Naive thymus-derived CD4-positive, alpha-beta T cell (primary cell): ENCODE data around the gene NAALADL2. TPM values are rescaled to one million over a fixed set of nuclear protein-coding genes. Genes with fewer than 3 reads are reported as not detected.

ENCODE experiments used
- ATAC-seq: fragments of 150-1000 bp; cut with Tn5 transposase; 2 replicates; pipeline ENCODE4 v1.10.0; 2021; ENCODE audit warnings: mild to moderate bottlenecking, moderate library complexity
- CTCF ChIA-PET: fragments of 350-600 bp; sonication (Branson Sonifier 250); formaldehyde crosslinking; loops from one replicate; lab custom pipeline; 2021; ENCODE audit warnings: antibody characterized with exemption; lab: Charles Lee
- POLR2A ChIA-PET: fragments of 350-600 bp; sonication (Branson Sonifier 250); formaldehyde crosslinking; loops from one replicate; lab custom pipeline; 2021; ENCODE audit warnings: antibody characterized with exemption, inconsistent platforms; lab: Charles Lee
- DNase-seq, 9 donors: peaks; one replicate each; pipeline versions ENCODE4 v3.0.0 to v3.0.0-alpha.2; 2020 to 2022; ENCODE audit warnings: mixed read lengths in 1 of 9
- H3K27ac ChIP-seq: one replicate; pipeline ENCODE4 v1.7.0; 2013; ENCODE audit warnings: mild to moderate bottlenecking, low read depth, low read length, moderate library complexity
- H3K27me3 ChIP-seq, 2 donors: one replicate each; pipeline ENCODE4 v1.7.0; 2013; ENCODE audit warnings: low read length in 2 of 2, mild to moderate bottlenecking in 2 of 2, moderate library complexity in 2 of 2; ENCODE audit not compliant: control insufficient read depth in 2 of 2, insufficient read depth in 2 of 2
- H3K36me3 ChIP-seq, 3 experiments: 1 replicate in 2 of 3; 2 replicates in 1 of 3; pipeline ENCODE4 v1.7.0; 2013; ENCODE audit warnings: low read length in 3 of 3, mild to moderate bottlenecking in 3 of 3, moderate library complexity in 1 of 3; ENCODE audit not compliant: insufficient read depth in 3 of 3, control insufficient read depth in 2 of 3
- H3K4me1 ChIP-seq, 2 donors: one replicate each; pipeline ENCODE4 v1.7.0; 2013; ENCODE audit warnings: low read length in 2 of 2, mild to moderate bottlenecking in 2 of 2, moderate library complexity in 1 of 2; ENCODE audit not compliant: control insufficient read depth in 2 of 2, insufficient read depth in 2 of 2
- H3K4me3 ChIP-seq: 2 replicates; pipeline ENCODE4 v1.7.0; 2013; ENCODE audit warnings: mild to moderate bottlenecking, low read length
- H3K9me3 ChIP-seq, 3 experiments: 1 replicate in 2 of 3; 2 replicates in 1 of 3; pipeline ENCODE4 v1.7.0; 2013; ENCODE audit warnings: low read length in 3 of 3; ENCODE audit not compliant: control insufficient read depth in 2 of 3
- H3K27ac Mint-ChIP-seq, 9 donors: one replicate each; pipeline ENCODE4 v1.8.0; 2020 to 2022; ENCODE audit warnings: mixed read lengths in 9 of 9, mild to moderate bottlenecking in 8 of 9, moderate library complexity in 5 of 9, inconsistent platforms in 2 of 9
- H3K27me3 Mint-ChIP-seq, 5 donors: one replicate each; pipeline ENCODE4 v1.8.0; 2021 to 2022; ENCODE audit warnings: mixed read lengths in 5 of 5, mild to moderate bottlenecking in 1 of 5
- H3K36me3 Mint-ChIP-seq, 5 donors: one replicate each; pipeline ENCODE4 v1.8.0; 2020 to 2022; ENCODE audit warnings: mixed read lengths in 5 of 5, mild to moderate bottlenecking in 3 of 5, inconsistent platforms in 1 of 5
- H3K4me1 Mint-ChIP-seq, 7 donors: one replicate each; pipeline ENCODE4 v1.8.0; 2020 to 2022; ENCODE audit warnings: mixed read lengths in 7 of 7, mild to moderate bottlenecking in 3 of 7, inconsistent platforms in 1 of 7
- H3K4me3 Mint-ChIP-seq, 10 donors: one replicate each; pipeline ENCODE4 v1.8.0; 2020 to 2022; ENCODE audit warnings: mild to moderate bottlenecking in 10 of 10, mixed read lengths in 10 of 10, moderate library complexity in 6 of 10, inconsistent platforms in 2 of 10
- H3K9me3 Mint-ChIP-seq, 11 donors: one replicate each; pipeline ENCODE4 v1.8.0; 2020 to 2022; ENCODE audit warnings: mixed read lengths in 11 of 11, mild to moderate bottlenecking in 4 of 11, inconsistent platforms in 1 of 11, moderate library complexity in 1 of 11
- intact Hi-C, 2 donors: fragments of 100-400 bp; cut with micrococcal nuclease; formaldehyde crosslinking; loops; one replicate each; pipeline ENCODE4 v1.15.1; 2023
- polyA plus RNA-seq, 2 donors: library from polyadenylated mRNA; unstranded; fragments of 300-500 nt; fragmentation: Illumina TruSeq; gene quantifications; one replicate each; pipeline ENCODE4 v1.2.3, GENCODE V29; 2021
- total RNA-seq, 6 experiments: library from RNA in 5 of 6; stranded (reverse) in 5 of 6; gene quantifications; 1 replicate in 5 of 6; 2 replicates in 1 of 6; pipeline ENCODE4 v1.2.3 and lab custom pipeline; 2021 to 2026

Gene NAALADL2
- total and polyA plus RNA-seq, 7 experiments from 2014 or later = 0.76 to 1.4 TPM; not detected in 5

DNA sequence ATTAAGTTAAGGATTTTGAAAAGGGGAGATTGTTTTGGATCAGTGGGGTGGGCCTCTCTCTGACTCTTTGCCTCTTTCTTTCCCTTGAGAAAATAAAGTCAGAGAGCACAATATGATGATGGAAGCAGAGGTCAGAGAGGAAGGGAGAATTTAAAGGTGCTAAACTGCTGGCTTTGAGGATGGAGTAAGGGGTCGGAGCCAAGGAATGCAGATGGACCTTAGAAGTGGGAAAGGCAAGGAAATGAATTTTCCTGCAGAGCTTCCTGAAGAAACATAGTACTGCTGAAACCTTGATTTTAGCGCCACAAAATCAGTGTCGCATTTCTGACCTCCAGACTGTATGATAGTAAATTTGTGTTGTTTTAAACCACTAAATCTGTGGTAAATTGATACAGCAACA is 317.4 kb downstream of the NAALADL2 start:
- Mint-ChIP-seq H3K4me3 (no peak overlapping the region), H3K36me3 (no peaks in the 10 kb centered on the region), H3K9me3 (peaks cover 0 to 4% (median 0%) of the 10 kb centered on the region in 11 donors), H3K27me3 (no peaks in the 10 kb centered on the region), H3K27ac (no peak overlapping the region), H3K4me1 (no peaks in the 10 kb centered on the region)
- no peaks in the 10 kb centered on the region for H3K36me3 ChIP-seq
- no peaks in the 10 kb centered on the region for H3K4me1 ChIP-seq
- ChIA-PET CTCF (no interaction called here), POLR2A (no interaction called here)
- no peak for DNase-seq
- H3K27me3 ChIP-seq = no peaks in the 10 kb centered on the region
- intact Hi-C loops = no loop called here
- no peaks in the 10 kb centered on the region for H3K9me3 ChIP-seq
- no peak for ATAC-seq
- no peak overlapping the region for H3K4me3 ChIP-seq
- H3K27ac ChIP-seq = no peak overlapping the region

DNA sequence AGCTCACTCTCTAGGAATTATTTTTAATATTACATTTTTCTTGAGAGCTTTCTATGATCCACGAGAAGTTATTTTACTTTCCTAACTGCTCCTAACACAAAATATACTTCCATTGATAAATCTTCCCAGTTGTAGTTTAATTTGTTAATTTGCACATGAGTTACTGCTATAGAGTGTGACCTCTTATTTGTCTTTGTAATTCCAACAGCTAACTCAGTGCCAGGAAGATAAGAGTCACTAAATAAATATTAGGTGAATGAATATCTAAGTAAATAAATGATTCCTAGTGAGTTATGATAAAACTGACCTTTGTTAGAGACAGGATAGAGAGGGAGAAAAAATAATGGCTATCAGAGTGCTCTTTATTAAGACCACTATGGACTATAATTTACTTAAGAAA is 319.9 kb downstream of the NAALADL2 start:
- H3K4me1 ChIP-seq = no peaks in the 10 kb centered on the region
- Mint-ChIP-seq H3K4me1 (no peaks in the 10 kb centered on the region), H3K27ac (no peak overlapping the region), H3K27me3 (no peaks in the 10 kb centered on the region), H3K4me3 (no peak overlapping the region), H3K9me3 (peaks cover 0 to 2% (median 0%) of the 10 kb centered on the region in 11 donors), H3K36me3 (no peaks in the 10 kb centered on the region)
- no peak overlapping the region for H3K27ac ChIP-seq
- CTCF ChIA-PET = no interaction called here
- H3K9me3 ChIP-seq = no peaks in the 10 kb centered on the region
- H3K27me3 ChIP-seq = no peaks in the 10 kb centered on the region
- intact Hi-C loops = no loop called here
- ATAC-seq = no peak
- DNase-seq = no peak
- no peak overlapping the region for H3K4me3 ChIP-seq
- POLR2A ChIA-PET = no interaction called here
- H3K36me3 ChIP-seq = no peaks in the 10 kb centered on the region

DNA sequence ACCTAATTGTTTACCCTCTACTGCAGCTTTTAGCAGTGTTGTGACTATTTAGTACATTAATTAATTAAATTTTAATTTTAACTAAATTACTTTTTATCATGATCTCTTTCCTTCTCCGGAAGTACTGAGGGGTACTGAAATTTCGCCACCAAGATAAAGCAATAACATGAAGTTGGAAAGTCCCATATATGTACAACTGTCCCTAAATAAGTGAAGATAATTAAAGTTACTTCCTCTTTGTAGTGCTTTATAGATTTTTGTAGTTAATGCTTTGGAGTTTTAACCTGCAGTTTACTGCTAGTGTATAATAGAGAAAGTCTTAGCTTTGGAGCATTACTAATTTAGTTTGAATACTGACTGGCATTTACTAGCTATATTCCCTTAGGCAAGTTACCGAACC is 325.3 kb downstream of the NAALADL2 start:
- intact Hi-C loops = no loop called here
- Histone ChIP-seq H3K27ac (no peak overlapping the region), H3K4me3 (no peak overlapping the region), H3K9me3 (no peaks in the 10 kb centered on the region), H3K36me3 (no peaks in the 10 kb centered on the region), H3K4me1 (no peaks in the 10 kb centered on the region), H3K27me3 (no peaks in the 10 kb centered on the region)
- H3K9me3 Mint-ChIP-seq = peaks cover 0 to 6% (median 0%) of the 10 kb centered on the region in 11 donors
- H3K4me3 Mint-ChIP-seq = no peak overlapping the region
- ChIA-PET POLR2A (no interaction called here), CTCF (no interaction called here)
- H3K27me3 Mint-ChIP-seq = no peaks in the 10 kb centered on the region
- no peak overlapping the region for H3K27ac Mint-ChIP-seq
- ATAC-seq (no peak), DNase-seq (no peak)
- no peaks in the 10 kb centered on the region for H3K4me1 Mint-ChIP-seq
- no peaks in the 10 kb centered on the region for H3K36me3 Mint-ChIP-seq

DNA sequence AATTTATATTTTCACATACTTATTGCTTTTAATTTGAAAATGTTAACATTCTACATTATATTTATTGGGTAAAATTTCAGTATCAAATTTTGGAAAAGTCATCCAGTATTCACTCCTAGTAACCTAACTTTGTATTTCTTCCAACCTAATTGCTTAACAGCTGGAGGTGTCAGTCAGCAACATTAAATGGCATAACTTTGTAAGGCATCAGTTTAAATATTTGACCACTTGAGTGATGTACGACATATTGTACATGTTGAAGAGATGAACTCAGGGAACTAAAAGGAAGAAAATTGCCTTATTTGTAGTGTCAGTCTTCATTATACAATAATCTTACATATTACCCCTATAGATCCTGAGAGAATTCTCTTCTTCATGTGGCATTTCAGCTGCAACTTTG is 326.8 kb downstream of the NAALADL2 start:
- POLR2A ChIA-PET = no interaction called here
- Histone ChIP-seq H3K27ac (no peak overlapping the region), H3K4me3 (no peak overlapping the region), H3K4me1 (no peaks in the 10 kb centered on the region), H3K9me3 (no peaks in the 10 kb centered on the region), H3K36me3 (no peaks in the 10 kb centered on the region), H3K27me3 (no peaks in the 10 kb centered on the region)
- intact Hi-C loops = no loop called here
- CTCF ChIA-PET = no interaction called here
- Mint-ChIP-seq H3K36me3 (no peaks in the 10 kb centered on the region), H3K27ac (no peak overlapping the region), H3K4me3 (no peak overlapping the region), H3K4me1 (no peaks in the 10 kb centered on the region), H3K27me3 (no peaks in the 10 kb centered on the region), H3K9me3 (peaks cover 0 to 13% (median 0%) of the 10 kb centered on the region in 11 donors)
- DNase-seq = no peak
- ATAC-seq = no peak

DNA sequence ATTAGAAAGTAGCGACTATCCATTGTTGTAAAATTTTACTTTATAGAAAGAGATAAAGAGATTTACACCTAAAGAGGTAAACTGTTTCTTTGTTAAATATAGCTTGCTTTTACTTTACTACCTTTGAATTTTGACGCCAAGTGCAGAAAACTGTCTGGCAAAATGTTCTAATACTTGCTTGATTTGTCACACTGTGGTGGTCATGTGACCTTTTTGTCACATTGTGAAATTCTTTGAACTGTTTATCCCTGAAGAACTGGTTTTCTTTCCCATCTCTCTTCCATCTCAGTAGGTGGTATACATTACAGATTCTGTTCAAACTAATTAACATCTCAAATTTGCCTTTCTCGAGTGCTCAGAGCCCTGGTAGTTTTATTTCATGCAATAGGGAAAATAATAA is 327.4 kb downstream of the NAALADL2 start:
- Mint-ChIP-seq H3K27ac (no peak overlapping the region), H3K36me3 (no peaks in the 10 kb centered on the region), H3K9me3 (peaks cover 0 to 18% (median 0%) of the 10 kb centered on the region in 11 donors), H3K4me3 (no peak overlapping the region), H3K27me3 (no peaks in the 10 kb centered on the region), H3K4me1 (no peaks in the 10 kb centered on the region)
- Histone ChIP-seq H3K27me3 (no peaks in the 10 kb centered on the region), H3K4me3 (no peak overlapping the region), H3K4me1 (no peaks in the 10 kb centered on the region), H3K9me3 (no peaks in the 10 kb centered on the region), H3K27ac (no peak overlapping the region), H3K36me3 (no peaks in the 10 kb centered on the region)
- no peak for ATAC-seq
- intact Hi-C loops = no loop called here
- DNase-seq = no peak
- ChIA-PET POLR2A (no interaction called here), CTCF (no interaction called here)

DNA sequence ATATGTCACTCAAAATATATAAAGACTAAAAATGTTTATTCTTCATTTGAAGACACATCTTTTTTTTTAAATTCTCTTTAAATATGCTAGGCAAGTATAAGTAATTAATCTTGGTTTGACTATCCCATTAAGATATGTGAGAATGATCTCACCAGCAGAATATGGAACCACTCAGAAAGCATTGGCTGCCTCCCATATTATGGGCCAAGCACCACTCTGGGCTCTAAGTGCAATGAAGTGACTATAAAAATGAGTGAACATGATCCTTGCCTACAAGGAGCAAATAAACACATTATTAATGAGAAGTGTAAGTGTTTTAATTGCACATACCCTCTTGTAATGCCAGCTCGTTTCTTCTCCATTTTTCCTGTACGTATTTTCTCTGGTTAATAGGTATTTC is 328.5 kb downstream of the NAALADL2 start:
- ATAC-seq = no peak
- intact Hi-C loops = no loop called here
- no peak overlapping the region for H3K27ac ChIP-seq
- H3K36me3 ChIP-seq = no peaks in the 10 kb centered on the region
- DNase-seq = no peak
- H3K4me1 ChIP-seq = no peaks in the 10 kb centered on the region
- no peaks in the 10 kb centered on the region for H3K27me3 ChIP-seq
- no peak overlapping the region for H3K4me3 Mint-ChIP-seq
- H3K27me3 Mint-ChIP-seq = no peaks in the 10 kb centered on the region
- H3K4me1 Mint-ChIP-seq = no peaks in the 10 kb centered on the region
- no peak overlapping the region for H3K4me3 ChIP-seq
- no peaks in the 10 kb centered on the region for H3K36me3 Mint-ChIP-seq
- no peaks in the 10 kb centered on the region for H3K9me3 ChIP-seq
- H3K27ac Mint-ChIP-seq = no peak overlapping the region
- H3K9me3 Mint-ChIP-seq = peaks cover 0 to 18% (median 0%) of the 10 kb centered on the region in 11 donors
- POLR2A ChIA-PET = no interaction called here
- CTCF ChIA-PET = no interaction called here

DNA sequence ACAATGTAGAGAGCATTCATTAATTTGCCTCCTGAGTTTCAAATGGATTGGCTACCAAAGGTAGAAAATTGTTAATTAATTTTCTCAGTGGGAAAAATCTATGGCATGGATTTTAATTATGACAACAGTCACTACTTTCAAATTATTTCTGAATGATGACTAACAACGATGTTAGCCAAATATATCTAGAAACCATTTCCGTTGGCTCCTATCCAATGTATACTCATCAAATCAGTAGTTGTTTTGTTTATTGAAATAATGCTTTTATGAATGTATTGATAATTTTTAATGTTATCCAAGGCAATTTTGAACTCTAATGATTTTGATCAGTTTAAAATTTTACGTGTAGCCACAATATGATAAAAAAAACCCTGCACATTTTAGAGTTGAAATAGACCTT is 333.4 kb downstream of the NAALADL2 start:
- H3K36me3 ChIP-seq = no peaks in the 10 kb centered on the region
- ChIA-PET CTCF (no interaction called here), POLR2A (no interaction called here)
- H3K27me3 ChIP-seq = no peaks in the 10 kb centered on the region
- H3K9me3 Mint-ChIP-seq = peaks cover 0 to 27% (median 0%) of the 10 kb centered on the region in 11 donors
- no peaks in the 10 kb centered on the region for H3K27me3 Mint-ChIP-seq
- DNase-seq = no peak
- H3K9me3 ChIP-seq = no peaks in the 10 kb centered on the region
- ATAC-seq = no peak
- H3K4me1 Mint-ChIP-seq = no peaks in the 10 kb centered on the region
- no peak overlapping the region for H3K4me3 Mint-ChIP-seq
- no peak overlapping the region for H3K27ac ChIP-seq
- H3K4me3 ChIP-seq = no peak overlapping the region
- H3K36me3 Mint-ChIP-seq = no peaks in the 10 kb centered on the region
- H3K4me1 ChIP-seq = no peaks in the 10 kb centered on the region
- intact Hi-C loops = no loop called here
- no peak overlapping the region for H3K27ac Mint-ChIP-seq
